ENCODE measurements around the gene EIF4EBP2. TPM values are rescaled to one million over a fixed set of nuclear protein-coding genes. Genes with fewer than 3 reads are reported as not detected.

EIF4EBP2 gene
- total and polyA plus RNA-seq, 3 donors from 2014 or later, result 41.2 to 50.8 (median 50.7) TPM

- H3K27ac ChIP-seq, result no peak overlapping the region
- no peak for TF ChIP-seq POLR2A (IDR thresholded peaks at IDR 0.05)
- TF ChIP-seq, protein P1, sequence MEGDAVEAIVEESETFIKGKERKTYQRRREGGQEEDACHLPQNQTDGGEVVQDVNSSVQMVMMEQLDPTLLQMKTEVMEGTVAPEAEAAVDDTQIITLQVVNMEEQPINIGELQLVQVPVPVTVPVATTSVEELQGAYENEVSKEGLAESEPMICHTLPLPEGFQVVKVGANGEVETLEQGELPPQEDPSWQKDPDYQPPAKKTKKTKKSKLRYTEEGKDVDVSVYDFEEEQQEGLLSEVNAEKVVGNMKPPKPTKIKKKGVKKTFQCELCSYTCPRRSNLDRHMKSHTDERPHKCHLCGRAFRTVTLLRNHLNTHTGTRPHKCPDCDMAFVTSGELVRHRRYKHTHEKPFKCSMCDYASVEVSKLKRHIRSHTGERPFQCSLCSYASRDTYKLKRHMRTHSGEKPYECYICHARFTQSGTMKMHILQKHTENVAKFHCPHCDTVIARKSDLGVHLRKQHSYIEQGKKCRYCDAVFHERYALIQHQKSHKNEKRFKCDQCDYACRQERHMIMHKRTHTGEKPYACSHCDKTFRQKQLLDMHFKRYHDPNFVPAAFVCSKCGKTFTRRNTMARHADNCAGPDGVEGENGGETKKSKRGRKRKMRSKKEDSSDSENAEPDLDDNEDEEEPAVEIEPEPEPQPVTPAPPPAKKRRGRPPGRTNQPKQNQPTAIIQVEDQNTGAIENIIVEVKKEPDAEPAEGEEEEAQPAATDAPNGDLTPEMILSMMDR (IDR thresholded peaks at IDR 0.05), result no peak
- no peaks in the 10 kb centered on the region for H3K36me3 ChIP-seq (ENCODE audit: low read depth, missing control alignments)
- H3K4me1 ChIP-seq, result peaks cover 7% of the 10 kb centered on the region
- no peaks in the 10 kb centered on the region for H3K27me3 ChIP-seq
- 55 to 74% methylated on average over 3 of the region's 3 CpGs for WGBS, 2 donors
- no peak overlapping the region for H3K4me3 ChIP-seq
- no peak for DNase-seq
- H3K9me3 ChIP-seq, result no peaks in the 10 kb centered on the region
- intact Hi-C loops (cut with DNase I; ENCODE audit: low total_unique reads), result no loop called here
These were observed 21.2 kb downstream of the EIF4EBP2 start for GRCh38 chr10:70425096-70425495.

DNA sequence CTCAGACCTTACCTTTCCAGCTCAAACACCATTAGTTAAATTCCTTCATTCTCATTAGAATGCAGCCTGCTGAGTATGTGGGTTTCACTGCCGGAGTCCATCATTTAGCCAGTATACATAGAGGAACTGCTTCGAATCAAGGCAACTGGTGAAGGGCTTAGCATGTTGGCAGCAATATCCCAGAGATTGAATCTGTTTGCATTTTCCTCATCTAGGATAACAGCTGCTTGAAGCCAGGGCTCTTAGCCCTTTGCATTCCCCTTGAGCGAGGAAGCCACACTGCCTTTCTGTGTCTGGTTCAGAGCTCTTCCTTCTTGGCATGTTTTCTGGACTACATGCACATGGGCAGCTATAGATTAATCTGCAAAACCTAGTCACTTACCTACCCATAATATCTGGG, 22.9 kb downstream of the EIF4EBP2 start:
- H3K9me3 ChIP-seq, result no peaks in the 10 kb centered on the region
- intact Hi-C loops (cut with DNase I; ENCODE audit: low total_unique reads), result no loop called here
- H3K4me3 ChIP-seq, result no peak overlapping the region
- no peaks in the 10 kb centered on the region for H3K27me3 ChIP-seq
- TF ChIP-seq, protein P1 (IDR thresholded peaks at IDR 0.05), result no peak
- no peak for TF ChIP-seq POLR2A (IDR thresholded peaks at IDR 0.05)
- WGBS, 2 donors, result 93 to 97% methylated on average over 3 of the region's 3 CpGs
- H3K36me3 ChIP-seq (ENCODE audit: low read depth, missing control alignments), result no peaks in the 10 kb centered on the region
- no peak for DNase-seq
- H3K27ac ChIP-seq, result no peak overlapping the region
- H3K4me1 ChIP-seq, result peaks cover 24% of the 10 kb centered on the region

- no peaks in the 10 kb centered on the region for H3K36me3 ChIP-seq (ENCODE audit: low read depth, missing control alignments)
- peaks cover 35% of the 10 kb centered on the region for H3K4me1 ChIP-seq
- peak; percentile 79 for DNase-seq
- TF ChIP-seq, protein P1 (IDR thresholded peaks at IDR 0.05), result peak in 1 of 3 experiments; percentile 13
- TF ChIP-seq POLR2A (IDR thresholded peaks at IDR 0.05), result no peak
- WGBS, 2 donors, result 24 to 45% methylated on average over 6 of the region's 6 CpGs
- H3K9me3 ChIP-seq, result no peaks in the 10 kb centered on the region
- no peak overlapping the region for H3K4me3 ChIP-seq
- peak overlapping the region; percentile 61 to 71 for H3K27ac ChIP-seq
- no peaks in the 10 kb centered on the region for H3K27me3 ChIP-seq
- intact Hi-C loops (cut with DNase I; ENCODE audit: low total_unique reads), result no loop called here
These were observed 26.8 kb downstream of the EIF4EBP2 start for GRCh38 chr10:70430493-70431445.

DNA sequence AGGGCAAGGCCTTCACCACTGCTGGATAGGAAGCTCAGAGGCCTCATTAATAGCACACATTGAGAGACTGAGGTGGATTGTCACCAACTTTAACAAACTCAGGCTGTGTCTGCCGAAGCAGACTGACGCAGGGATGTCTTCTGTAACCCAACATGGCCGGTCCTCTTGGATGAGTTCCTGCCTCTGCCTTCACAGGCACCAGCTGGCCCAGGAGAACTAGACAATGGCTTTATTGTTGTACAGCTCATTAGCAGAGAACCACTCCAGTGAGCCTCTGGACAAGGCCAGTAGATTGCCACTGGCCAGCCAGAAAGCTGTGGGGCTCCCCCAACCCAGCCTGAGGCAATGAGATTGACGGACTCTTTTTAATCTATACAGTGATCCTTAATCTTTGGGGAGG, 28.2 kb downstream of the EIF4EBP2 start:
- no peaks in the 10 kb centered on the region for H3K9me3 ChIP-seq
- H3K4me1 ChIP-seq, result peaks cover 35% of the 10 kb centered on the region
- no peaks in the 10 kb centered on the region for H3K27me3 ChIP-seq
- H3K36me3 ChIP-seq (ENCODE audit: low read depth, missing control alignments), result no peaks in the 10 kb centered on the region
- intact Hi-C loops (cut with DNase I; ENCODE audit: low total_unique reads), result no loop called here
- WGBS, 2 donors, result 63 to 78% methylated on average over 4 of the region's 4 CpGs
- TF ChIP-seq, protein P1 (IDR thresholded peaks at IDR 0.05), result no peak
- TF ChIP-seq POLR2A (IDR thresholded peaks at IDR 0.05), result no peak
- H3K4me3 ChIP-seq, result no peak overlapping the region
- peak overlapping the region; percentile 27 to 71 for H3K27ac ChIP-seq
- DNase-seq, result peak; percentile 84
